SK-N-MC (cell line): Measurements from ENCODE around the gene MGA.

Source experiments
- EZH2 ChIP-seq: fragments of 200-600 bp; sonication (generic); IDR thresholded peaks from one replicate; pipeline ENCODE4 v1.6.1; 2017; ENCODE audit warnings: antibody characterized with exemption
- FOXP2 ChIP-seq: optimal IDR thresholded peaks from 2 replicates; pipeline ENCODE3; 2011; ENCODE audit warnings: mild to moderate bottlenecking, moderate library complexity; ENCODE audit not compliant: insufficient read depth; ENCODE audit errors: extremely low read length, control extremely low read depth
- POLR2AphosphoS5 ChIP-seq: IDR thresholded peaks from 2 replicates; pipeline ENCODE4 v1.6.1; 2012; ENCODE audit warnings: mild to moderate bottlenecking, low read depth, low read length, borderline replicate concordance

DNA sequence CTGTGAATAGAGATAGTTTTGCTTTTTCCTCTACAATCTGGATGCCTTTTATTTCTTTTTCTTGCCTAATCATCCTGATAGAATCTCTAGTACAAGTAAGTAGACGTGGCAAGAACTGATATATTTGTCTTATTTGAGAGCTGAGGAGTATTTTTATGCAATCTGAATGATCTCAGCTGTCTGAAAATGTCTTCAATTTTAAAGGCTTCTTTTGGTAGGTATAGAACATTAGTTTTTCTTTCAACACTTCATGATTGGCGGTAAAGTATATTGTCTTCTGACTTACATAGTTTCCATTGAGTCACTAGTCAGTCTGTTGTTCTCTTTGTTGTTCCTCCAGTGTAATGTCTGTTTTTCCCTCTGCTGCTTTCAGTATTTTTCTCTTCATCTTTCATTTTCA lies 31.3 kb downstream of the MGA start:
- TF ChIP-seq POLR2AphosphoS5 (no peak), EZH2 (no peak), FOXP2 (no peak)
